Stimulated activated CD4-positive, alpha-beta T cell treated with anti-CD3 and anti-CD28 coated beads, TNF-alpha, amount 100 ng/mL, for 4 hours (primary cell): ENCODE data around the gene ZNF556.

Experiments used
- DNase-seq, 3 experiments: peaks; one replicate each; pipeline ENCODE4 v3.0.0-alpha.2; 2020; ENCODE audit warnings: low read depth in 3 of 3

ZNF556 gene

DNA sequence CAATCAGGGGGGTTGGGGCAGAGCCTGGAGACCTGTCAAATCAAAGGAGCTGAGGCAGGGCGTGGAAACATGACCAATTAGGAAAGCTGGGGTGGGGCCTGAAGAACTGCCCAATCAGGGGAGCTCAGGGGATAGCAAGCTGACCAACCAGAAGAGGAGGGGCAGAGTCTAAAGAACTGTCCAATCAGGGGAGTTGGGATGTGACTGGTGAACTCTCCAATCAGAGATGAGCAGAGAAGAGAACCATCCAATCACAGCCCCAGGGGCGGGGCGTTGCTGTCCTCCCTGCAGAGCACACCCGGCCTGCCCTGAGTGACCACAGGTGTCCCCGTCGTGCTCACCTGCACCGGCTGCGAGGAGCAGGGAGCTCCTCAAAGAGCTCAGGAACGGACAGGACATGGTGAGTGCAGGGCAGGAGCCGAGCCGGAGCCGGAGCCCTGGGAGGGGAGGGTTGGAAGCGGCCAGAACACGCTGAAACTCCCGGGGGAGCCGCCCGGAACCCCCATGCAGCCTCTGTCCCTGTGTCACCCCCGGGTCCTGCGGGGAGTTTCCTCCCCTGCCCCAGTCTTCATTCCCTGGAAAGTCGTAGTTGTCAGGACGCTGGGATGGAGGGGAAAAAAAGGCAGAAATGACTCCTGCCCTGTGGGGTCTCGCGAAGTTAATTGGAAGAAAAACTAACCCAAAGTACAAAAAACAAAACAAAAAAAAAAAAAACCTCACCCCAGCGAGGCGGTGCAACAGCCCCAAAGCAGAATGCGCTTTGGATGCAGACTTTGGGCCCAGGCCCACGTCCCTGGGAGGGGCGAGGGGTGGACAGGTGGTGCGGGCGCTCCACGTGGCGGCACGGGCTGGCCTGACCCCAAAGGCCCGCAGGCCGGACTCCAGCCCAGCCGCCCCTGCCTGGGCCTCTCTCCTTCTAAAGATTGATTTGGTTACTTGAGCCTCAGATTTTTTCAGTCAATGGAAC, at the start of gene ZNF556:
ZNF556 (plus strand) TSS at position 311 of the 967 bp plus-strand sequence; CDS start at position 398, 87 bp downstream.
- DNase-seq, result no peak

GRCh38 chr19:2819540-2820111, 47.5 kb upstream of the ZNF556 start, which contains the start of gene ZNF554:
TSS of gene ZNF554 (plus strand) at chr19:2819868. CDS start at chr19:2820072, 204 bp downstream.
- peak; percentile 94 to 98 (median 97) for DNase-seq

GRCh38 chr19:2820112-2820702, 46.9 kb upstream of the ZNF556 start:
- no peak for DNase-seq

- DNase-seq, result no peak
Observed at GRCh38 chr19:2822846-2823245, 44.3 kb upstream of the ZNF556 start.

GRCh38 chr19:2823646-2824045, 43.5 kb upstream of the ZNF556 start:
- DNase-seq, result no peak

DNA sequence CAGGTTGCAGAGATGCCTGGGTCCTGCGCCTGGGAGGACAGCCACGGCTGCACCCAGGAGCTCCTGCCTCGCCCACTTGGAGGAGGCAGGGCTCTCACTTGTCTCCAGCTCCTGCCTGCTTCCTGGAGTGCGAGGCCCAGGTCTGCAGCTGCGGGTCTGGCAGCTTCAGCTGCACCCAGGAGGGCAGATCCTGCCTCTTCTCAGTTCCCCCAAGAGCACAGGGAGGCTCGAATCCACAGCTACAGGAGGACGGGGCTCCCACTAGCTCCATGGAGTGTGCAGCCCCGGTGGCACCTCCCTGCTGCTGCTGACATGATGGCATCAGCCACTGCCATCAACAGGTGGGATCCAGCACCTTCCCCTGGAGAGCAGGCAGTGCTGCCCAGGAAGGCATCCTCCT, 43.0 kb upstream of the ZNF556 start:
- no peak for DNase-seq

GRCh38 chr19:2827022-2827421, 40.1 kb upstream of the ZNF556 start:
- no peak for DNase-seq

- no peak for DNase-seq
Observed at GRCh38 chr19:2827840-2828489, 39.2 kb upstream of the ZNF556 start.

DNA sequence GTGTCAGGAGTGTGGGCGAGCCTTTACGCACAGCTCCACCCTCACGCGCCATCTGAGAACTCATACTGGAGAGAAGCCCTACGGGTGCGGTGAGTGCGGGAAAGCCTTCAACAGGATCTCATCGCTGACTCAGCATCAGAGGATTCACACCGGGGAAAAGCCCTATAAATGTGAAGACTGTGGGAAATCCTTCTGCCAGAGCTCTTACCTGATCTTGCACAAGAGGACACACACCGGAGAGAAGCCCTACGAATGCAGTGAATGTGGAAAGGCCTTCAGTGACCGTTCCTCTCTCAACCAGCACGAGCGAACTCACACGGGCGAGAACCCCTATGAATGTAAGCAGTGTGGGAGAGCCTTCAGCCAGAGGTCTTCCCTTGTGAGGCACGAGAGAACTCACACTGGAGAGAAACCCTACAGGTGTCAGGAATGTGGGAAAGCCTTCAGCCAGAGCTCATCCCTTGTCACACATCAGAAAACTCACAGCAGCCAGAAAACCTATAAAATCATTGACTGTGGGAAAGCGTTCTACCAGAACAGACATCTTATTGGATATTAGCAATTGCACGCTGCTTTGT, 32.8 kb upstream of the ZNF556 start:
- no peak for DNase-seq

GRCh38 chr19:2837430-2837829, 29.7 kb upstream of the ZNF556 start:
- DNase-seq, result no peak

- peak; percentile 96 to 99 (median 98) for DNase-seq
Observed at GRCh38 chr19:2840794-2841791, 26.0 kb upstream of the ZNF556 start, which contains the start of gene ZNF555. TSS of gene ZNF555 (plus strand) at chr19:2841475. CDS start at chr19:2841573, 98 bp downstream.

GRCh38 chr19:2841855-2842574, 25.1 kb upstream of the ZNF556 start:
- no peak for DNase-seq

GRCh38 chr19:2845107-2845506, 22.0 kb upstream of the ZNF556 start:
- DNase-seq, result no peak

DNA sequence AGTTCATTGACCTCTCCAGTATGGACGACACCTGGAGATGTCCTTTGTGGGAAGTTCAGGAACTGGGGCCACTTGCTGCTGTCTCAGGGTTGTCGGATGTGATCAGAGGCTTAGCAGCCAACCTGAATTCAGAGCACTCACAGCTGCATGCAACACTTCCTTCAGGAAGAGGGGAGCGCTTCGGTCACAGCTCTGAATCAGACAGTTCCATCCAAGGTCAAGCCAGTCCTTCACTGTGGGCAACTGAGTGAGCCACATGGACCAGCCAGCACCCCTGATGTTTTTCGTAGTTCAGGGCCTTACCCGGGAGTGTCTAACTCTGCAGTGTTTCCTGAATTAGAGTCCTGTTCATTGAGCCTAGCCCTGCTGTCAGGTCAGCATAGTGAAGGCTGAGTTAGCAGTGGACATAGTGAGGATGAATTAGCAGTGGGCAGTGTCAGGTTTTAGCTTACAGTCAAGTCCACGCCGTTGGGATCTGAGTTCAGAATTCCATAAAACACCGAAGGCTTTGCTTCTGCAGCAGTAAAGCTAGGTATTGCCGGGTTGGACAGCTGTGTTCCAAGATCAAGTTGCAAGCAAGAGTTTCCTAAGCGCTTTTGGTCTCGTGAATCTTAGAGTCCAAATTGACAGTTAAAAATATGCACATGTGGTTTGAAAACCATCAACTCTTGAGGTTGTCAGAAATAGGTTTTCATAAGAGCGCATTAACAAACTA, 20.8 kb upstream of the ZNF556 start:
- no peak for DNase-seq

GRCh38 chr19:2847507-2847906, 19.6 kb upstream of the ZNF556 start:
- DNase-seq, result no peak

DNA sequence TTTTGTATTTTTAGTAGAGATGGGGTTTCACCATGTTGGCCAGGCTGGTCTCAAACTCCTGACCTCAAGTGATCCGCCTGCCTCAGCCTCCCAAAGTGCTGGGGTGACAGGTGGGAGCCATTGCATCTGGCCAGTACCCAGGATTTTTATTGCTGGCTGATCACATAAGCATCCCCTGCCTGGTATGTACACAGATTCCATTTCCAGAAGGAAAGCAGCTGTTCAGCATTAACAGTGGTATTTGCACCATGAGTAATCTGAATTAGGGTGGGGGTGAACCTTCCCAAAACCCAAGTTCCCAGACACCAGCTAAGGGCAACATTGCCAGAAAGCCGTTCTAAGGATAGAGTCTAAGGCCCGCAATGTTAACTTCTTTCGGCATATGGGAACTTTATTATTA, 18.5 kb upstream of the ZNF556 start:
- DNase-seq, result no peak

DNA sequence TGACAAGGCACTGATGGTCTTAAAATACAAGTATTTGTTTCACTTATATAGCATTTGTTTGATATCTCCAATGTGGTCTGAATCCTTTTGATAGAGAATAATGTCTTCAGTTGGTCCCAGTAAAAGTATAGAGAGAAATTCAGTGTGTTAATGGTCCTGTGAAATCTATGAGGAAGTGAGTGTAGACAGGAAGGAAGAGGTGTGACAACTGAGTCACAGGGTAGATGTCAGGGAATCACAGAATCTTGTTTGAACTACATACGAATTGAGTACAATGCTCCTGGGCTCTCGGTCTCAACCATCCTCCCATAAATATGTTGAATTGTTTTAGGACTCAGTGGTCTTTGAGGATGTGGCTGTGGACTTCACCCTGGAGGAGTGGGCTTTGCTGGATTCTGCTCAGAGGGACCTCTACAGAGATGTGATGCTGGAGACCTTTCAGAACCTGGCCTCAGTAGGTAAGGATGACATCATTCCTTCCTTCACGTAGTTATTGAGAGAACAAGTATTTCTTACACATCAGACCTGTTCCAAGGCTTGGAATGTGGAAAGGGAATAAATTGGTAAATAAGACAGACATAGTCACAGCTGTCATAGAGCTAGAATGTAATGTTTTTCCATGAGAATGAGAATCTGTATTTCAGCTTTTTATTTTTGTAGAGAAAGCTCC, 16.7 kb upstream of the ZNF556 start:
- DNase-seq, result no peak

GRCh38 chr19:2852598-2852997, 14.5 kb upstream of the ZNF556 start:
- no peak for DNase-seq
